T1000 (cell line): Measurements from ENCODE around the gene PPP2R5C.

Source experiments
- DNase-seq: peaks from one replicate; lab custom pipeline; 2025; ENCODE audit warnings: mixed read lengths; lab: John Stamatoyannopoulos, UW

The PPP2R5C gene

DNA sequence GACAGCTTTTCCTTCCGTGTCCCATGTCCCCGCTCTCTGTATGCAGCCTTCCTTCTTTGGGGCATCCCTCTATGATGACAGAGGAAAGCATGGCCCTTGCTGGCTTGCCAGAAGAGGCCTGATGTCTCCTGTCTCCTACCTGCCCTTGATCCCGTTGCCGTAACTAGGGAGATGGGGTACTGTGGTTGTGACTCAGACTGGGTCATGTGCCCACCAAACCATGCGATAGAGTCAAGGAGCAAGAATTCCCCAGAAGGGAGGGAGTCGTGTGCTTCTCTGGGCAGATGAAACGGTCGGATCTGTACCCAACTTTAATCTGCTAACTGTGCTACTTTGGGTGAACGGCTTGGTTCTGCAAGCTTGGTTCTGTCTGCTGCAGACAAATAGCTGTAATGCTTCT lies 103.8 kb downstream of the PPP2R5C start:
- no peak for DNase-seq

- DNase-seq = no peak
These were observed 106.3 kb downstream of the PPP2R5C start for GRCh38 chr14:101867854-101868253.

DNA sequence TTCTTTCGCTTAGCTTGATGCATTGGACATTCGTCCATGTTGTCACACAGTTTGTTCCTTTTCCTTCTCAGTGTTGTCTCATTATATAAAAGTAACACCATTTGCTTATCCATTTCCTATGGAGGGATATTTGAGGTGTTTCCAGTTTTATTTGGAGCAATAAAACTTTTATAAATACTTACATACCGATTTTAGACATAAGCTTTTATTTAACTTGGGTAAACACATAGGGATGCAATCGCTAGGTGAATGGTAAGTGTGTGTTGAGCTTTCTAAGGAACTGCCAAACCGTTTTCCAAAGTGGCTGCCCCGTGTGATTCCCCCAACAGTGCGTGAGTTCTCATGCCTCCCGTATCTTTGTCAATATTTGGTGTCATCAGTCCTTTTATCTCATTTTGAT lies 107.7 kb downstream of the PPP2R5C start:
- DNase-seq = no peak

DNA sequence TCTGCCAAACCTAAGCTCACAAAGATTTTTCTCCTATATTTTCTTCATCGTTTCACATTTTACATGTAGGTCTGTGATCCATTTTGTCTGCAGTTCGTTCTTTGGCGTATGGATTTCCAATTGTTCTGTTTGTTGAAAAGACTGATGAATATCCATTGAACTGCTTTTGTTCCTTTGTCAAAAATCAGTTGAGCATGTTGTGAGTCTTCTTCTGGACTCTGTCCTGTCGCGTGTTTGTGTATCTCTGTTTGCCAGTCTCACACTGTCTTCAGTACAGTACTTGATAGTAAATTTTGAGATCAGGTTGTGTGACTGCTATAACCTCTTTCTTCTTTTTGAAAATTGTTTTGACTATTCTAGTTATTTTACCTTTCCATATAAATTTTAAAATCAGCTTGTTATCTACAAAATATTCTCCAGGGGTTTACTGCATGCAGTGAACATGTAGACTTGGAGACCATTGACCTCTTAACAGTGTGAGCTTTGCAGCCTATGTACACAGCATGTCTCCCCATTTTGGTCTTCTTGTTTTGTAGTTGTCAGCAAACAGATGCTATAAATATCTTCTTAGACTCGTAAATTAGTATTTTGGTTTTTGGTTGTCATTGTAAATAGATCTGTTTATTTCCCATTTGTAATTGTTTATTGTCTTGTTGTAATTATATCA lies 108.9 kb downstream of the PPP2R5C start:
- DNase-seq = no peak

DNA sequence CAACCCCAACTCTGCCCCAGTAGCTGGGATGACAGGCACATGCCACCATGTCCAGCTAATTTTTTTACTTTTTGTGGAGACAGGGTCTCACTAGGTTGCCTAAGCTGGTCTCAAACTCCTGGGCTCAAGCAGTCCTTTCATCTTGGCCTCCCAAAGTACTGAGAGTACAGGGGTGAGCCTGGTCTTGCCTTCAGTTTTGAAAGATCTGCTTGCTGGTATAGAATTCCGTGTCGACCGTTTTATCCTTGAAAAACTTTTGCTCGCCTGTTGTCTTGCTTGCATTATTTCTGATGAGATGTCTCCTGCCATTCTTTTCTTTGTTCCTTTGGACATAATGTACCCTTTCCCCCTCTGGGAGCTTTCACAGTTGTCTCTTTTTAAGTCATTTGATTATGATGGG lies 110.8 kb downstream of the PPP2R5C start:
- DNase-seq = no peak

GRCh38 chr14:101873076-101873825 lies 111.7 kb downstream of the PPP2R5C start:
- no peak for DNase-seq

- DNase-seq = no peak
These were observed 112.5 kb downstream of the PPP2R5C start for GRCh38 chr14:101873991-101874390.

DNA sequence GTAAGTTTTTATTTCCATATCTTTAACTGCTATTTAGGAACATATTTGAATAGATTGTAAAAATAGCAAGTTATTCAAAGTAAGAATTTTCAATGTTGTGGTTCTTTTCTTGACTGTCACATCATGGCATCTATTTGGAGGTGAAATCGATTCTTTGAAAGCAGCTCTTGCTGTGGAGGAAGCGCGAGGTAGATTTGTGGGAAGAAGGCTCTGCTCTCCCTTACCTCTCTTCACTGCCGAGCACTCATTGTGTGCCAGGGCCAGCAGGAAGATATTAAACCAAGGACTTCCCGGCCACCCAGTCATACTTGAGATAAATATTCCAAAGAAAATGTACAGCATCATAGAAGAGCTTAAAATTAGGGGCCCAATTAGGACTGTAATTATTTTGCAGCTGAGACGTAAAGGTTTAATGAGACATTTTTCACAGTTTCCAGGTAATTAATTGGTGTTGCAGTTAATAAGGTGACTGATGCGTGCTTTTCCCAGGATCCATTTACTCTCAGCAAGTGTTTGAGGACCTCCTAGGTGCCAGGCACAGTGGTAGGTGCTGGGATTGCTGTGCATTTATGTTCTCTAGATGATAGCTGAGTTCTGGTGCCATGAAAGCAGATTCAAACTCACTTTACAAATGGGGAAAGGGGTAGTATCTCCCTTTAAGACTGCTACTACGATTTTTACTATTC lies 113.7 kb downstream of the PPP2R5C start:
- DNase-seq = no peak

DNA sequence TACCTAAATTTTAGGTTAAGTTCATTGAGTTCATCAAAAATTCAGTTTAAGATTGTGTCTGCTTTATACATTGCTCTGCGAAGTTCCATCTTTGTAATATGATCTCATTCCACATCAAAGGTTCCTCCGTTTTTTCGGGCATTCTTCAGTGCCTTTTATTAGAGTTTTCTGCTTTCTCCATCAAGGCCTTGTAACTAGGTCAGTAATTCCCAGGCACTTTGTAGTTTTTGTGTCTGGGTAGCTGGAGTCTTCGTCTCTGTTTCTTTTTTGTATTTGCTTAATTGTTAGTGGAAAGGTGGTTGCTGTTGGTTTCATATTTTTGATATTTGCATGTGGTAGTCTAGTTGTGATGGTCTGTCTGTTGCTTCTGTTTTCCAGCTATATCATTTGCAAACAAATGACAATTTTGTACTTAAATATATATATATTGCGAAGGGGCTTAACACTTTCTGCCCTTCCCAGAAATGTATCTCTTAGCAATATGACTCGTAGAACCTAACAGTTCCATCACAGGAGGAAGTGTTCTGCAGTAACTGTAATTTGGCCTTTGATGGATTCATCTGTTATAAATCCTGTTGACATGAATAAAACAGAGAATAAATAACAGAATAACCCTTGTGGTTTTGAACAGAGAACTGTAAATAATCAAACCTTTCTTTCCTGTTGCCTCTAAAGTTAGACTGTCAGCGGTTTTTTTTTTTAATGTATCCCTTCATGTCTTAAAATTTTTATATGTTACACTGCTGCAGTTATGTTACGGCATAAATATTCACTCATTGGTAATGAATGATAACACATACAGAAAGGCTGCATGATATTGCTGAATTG lies 114.4 kb downstream of the PPP2R5C start:
- no peak for DNase-seq

DNA sequence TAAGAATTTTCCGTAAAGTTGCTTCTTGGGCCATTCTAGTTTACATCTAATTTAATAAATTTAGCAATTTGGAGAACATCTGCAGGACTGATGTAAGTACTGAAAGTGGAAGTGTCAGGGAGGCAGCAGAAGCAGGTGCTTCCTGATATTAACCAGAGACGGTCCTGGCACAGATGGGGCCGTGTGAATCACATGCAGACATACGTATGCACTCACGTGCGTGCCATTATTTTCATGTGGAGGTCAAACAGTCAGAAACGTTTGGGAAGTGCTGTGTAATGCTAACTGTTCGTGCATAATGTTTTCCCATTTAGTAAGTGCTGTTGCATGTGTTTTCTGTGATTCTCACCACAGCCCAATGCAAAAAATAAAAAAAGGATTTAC lies 115.0 kb downstream of the PPP2R5C start:
- no peak for DNase-seq

DNA sequence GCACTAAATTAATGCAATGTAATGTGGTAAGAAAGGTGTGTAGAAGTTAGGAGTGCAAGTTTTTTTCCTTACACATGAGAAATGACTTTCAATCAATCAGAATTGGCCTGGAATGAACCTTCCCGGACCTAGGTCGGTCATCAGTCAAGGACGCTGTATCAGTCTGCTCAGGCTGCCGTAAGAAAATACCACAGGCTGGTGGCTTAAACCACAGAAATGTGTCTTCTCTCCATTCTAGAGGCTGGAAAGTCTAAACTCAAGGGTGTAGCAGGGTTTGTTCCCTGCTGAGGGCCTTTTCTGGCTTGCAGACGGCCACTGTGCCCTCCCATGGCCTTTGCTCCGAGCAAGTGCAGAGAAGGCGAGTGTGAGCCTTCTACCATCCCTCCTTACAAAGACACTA lies 116.3 kb downstream of the PPP2R5C start:
- no peak for DNase-seq

- DNase-seq = no peak
These were observed 116.8 kb downstream of the PPP2R5C start for GRCh38 chr14:101878211-101878821.

GRCh38 chr14:101878822-101879528 lies 117.5 kb downstream of the PPP2R5C start:
- DNase-seq = no peak

DNA sequence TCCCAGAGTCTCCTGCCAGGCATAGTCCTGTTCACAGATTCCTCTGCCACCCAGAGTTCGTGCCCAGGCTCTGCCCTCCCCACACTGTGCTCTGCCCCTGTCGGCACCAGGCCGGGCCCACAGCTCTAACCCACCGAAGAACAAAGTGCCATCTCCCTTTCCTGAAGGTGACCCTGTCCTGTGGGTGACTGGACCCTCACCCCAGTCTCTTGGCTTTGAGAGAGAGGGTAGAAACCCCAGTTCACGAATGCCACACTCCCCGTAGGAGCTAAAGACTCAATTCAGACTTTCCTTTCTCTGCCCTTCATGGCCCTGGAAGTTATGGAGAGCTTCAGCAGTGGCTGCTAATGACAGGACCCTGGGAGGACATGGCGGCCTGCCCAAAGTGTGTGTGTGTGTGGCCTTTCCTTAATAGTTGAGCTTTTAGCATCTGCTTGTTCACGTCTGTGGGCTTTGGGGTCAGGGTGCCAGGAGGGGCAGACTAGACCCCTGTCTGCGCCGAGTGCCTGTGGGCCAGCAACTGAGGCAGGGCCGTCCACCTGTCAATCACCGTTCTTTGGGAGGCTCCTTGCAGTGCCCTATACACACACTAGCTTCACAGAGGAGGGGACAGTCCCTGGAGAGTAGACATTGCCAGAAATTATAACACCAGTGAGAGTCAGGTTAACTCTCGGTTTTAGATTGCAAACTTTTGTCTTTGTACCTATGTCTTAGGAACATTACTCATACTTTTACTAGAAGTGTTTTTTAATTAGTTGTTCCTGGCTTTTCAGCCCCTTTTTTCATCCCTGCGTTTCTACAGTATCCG lies 118.2 kb downstream of the PPP2R5C start:
- DNase-seq = no peak

DNA sequence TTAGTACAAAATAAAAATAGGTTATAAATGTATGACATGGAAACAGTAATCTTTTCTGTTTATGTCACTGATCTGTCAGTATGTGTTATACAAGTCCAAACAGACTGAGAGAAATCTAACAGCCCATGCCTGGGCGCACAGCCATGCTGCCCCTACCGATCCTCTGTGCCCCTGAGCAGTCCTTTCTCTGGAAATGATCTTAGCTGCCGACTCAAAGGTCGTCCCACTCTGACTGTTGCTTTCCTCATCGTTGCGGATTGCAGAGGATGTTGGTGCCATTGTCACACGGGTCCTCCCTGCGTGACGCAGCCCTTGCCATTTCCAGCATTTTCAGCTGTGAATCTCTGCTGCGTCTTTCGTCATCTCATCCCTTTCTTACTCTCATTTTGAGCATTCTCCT lies 119.9 kb downstream of the PPP2R5C start:
- no peak for DNase-seq

DNA sequence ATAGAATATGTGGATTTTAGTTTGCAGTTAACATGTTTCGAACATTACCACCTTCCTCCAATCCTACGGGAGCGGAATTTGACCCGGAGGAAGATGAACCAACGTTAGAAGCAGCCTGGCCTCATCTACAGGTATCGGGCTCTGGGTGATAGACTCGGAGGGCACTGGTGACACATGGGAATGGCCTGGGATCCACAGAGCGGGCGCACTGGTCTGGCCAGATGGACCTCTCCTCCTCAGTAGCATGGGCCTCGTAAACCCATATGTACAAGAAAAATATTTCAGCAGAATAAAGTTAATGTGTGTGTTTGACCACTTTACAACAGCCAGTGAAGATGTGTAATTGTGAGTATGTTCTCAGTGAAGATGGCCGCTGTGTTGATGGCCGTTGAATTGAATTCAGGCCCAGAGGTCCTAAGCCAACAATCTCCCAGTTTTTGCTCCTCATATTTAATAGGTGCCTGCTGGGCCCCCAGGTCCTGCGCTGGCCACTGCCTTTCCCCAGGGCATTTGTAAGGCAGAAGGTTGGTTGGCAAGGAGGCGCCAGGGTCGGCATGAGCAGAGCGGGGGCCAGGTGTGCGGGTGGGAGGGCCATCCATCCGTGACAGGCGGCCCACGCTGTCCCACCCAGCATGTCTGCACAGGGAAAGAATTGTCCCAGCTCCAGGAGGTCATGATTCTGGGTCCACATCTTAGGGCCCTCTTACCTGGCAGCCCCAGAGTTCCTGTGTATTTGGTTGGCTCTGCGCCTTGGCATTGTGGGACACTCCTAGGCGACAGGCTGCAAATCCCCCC lies 120.8 kb downstream of the PPP2R5C start:
- DNase-seq = no peak

DNA sequence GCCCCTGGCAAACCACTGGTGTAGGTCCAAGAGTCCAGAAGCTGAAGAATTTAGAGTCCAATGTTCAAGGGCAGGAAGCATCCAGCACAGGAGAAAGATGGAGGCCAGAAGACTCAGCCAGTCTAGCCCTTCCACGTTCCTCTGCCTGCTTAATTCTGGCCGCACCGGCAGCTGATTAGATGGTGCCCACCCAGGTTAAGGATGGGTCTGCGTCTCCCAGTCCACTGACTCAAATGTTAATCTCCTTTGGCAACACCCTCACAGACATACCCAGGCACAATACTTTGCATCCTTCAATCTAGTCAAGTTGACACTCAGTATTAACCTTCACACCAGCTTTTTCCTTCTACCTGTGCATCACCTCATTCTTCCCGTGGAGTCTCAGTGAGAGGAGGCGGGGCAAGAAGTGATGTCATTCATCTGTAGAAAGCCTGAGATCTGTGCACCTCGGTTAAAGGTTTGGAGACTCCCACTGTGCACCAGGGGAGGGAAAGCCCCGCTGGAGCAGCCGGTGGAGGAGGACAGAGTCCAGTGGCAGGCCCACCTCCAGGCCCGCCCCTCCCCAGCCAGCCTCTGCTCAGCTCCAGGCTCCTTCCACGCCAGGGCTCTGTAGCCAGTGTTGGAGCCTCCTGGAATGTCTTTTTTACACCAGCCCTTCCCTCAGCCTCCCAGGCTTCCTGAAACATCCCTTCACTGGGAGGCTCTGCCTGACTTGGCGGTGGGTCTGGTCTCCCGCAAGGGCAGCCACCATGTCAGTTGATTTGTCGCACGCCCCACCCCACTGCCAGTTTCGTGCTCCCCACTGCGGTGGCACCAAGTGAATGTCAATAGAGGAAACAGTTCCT lies 122.8 kb downstream of the PPP2R5C start:
- no peak for DNase-seq

DNA sequence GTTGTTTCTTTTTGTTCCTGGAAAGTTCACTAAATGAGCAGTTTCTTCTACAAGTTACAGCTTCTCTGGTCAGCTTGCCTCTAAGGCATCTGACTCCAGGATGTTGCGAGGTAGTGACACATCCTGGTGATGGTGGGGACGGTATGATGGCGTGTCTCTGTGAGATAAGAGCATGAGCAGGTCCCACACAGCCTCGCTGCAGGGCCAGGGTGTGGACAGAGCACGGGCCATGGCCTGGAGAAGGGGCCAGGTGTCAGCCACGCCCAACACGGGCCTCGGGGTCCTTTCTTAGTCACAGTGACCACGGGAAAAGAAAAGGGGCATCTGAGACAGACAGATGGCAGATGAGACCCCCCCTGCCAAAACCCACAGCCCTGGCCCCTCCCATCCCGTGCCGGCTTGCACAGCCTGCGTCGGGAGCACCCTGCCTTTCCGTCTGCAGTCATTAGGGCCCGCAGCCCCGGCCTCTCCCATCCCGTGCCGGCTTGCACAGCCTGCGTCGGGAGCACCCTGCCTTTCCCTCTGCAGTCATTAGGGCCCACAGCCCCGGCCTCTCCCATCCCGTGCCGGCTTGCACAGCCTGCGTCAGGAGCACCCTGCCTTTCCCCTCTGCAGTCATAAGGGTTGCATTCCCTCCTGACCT lies 123.5 kb downstream of the PPP2R5C start:
- DNase-seq = no peak
